Astrocyte of the cerebellum (primary cell): Measurements from ENCODE around the gene WDR5.

Experiments
- DNase-seq: peaks from one replicate; pipeline ENCODE4 v3.0.0-alpha.2; 2011; ENCODE audit warnings: low read depth
- H3K4me3 ChIP-seq: 2 replicates; pipeline ENCODE4 v1.5.1; 2011; ENCODE audit warnings: mild to moderate bottlenecking, low read depth, low read length, moderate library complexity
- CTCF ChIP-seq: IDR thresholded peaks from 2 replicates; pipeline ENCODE4 v1.5.1; 2012; ENCODE audit warnings: low read length, low read depth, moderate library complexity, mild to moderate bottlenecking; ENCODE audit errors: missing control alignments
- in situ Hi-C: cut with HindIII; loops from 2 replicates; pipeline ENCODE4 v1.10.0; 2017; ENCODE audit warnings: low sequenced_read_pairs

The WDR5 gene

GRCh38 chr9:134177186-134177585, 41.3 kb downstream of the WDR5 start:
- H3K4me3 ChIP-seq, result no peak overlapping the region
- no peak for TF ChIP-seq CTCF
- in situ Hi-C loops, result no loop called here
- no peak for DNase-seq

GRCh38 chr9:134177624-134178393, 41.9 kb downstream of the WDR5 start:
- in situ Hi-C loops, result no loop called here

GRCh38 chr9:134178394-134178767, 42.5 kb downstream of the WDR5 start:
- in situ Hi-C loops, result no loop called here
- no peak for DNase-seq
- TF ChIP-seq CTCF, result no peak
- no peak overlapping the region for H3K4me3 ChIP-seq

More at GRCh38 chr9:134177624-134178393, 41.9 kb downstream of the WDR5 start:
- no peak for TF ChIP-seq CTCF
- no peak overlapping the region for H3K4me3 ChIP-seq
- DNase-seq, result no peak

GRCh38 chr9:134178768-134179551, 43.1 kb downstream of the WDR5 start:
- DNase-seq, result no peak
- TF ChIP-seq CTCF, result no peak
- in situ Hi-C loops, result no loop called here
- no peak overlapping the region for H3K4me3 ChIP-seq

GRCh38 chr9:134179595-134179917, 43.7 kb downstream of the WDR5 start:
- H3K4me3 ChIP-seq, result no peak overlapping the region
- TF ChIP-seq CTCF, result no peak
- DNase-seq, result no peak
- in situ Hi-C loops, result no loop called here

- in situ Hi-C loops, result no loop called here
- no peak for TF ChIP-seq CTCF
- no peak for DNase-seq
- H3K4me3 ChIP-seq, result no peak overlapping the region
These were observed 44.3 kb downstream of the WDR5 start for GRCh38 chr9:134179918-134180785.
